ENCODE measurements around the gene RHBDD1.
A peak's percentile ranks its signal among the peaks of the same experiment; 100 is the strongest.

Gene RHBDD1

GRCh38 chr2:226862623-226863022, 26.8 kb downstream of the RHBDD1 start:
- TF ChIP-seq CTCF (IDR thresholded peaks at IDR 0.05): no peak
- Histone ChIP-seq H3K79me2 (peaks cover 3% of the 10 kb centered on the region), H2AFZ (peak overlapping the region; percentile 70)

GRCh38 chr2:226865273-226865672, 29.4 kb downstream of the RHBDD1 start:
- H3K4me3 ChIP-seq (ENCODE audit: low read depth, low read length): no peak overlapping the region
- no peak overlapping the region for H3K4me2 ChIP-seq (ENCODE audit: low read length)
- H3K27ac ChIP-seq: no peak overlapping the region
- peaks cover 24% of the 10 kb centered on the region for H3K4me1 ChIP-seq
- no peak overlapping the region for H3K9ac ChIP-seq
- H2AFZ ChIP-seq: no peak overlapping the region
- H3K27me3 ChIP-seq (ENCODE audit: control insufficient read depth, insufficient read depth, low read length): no peaks in the 10 kb centered on the region
- H3K9me3 ChIP-seq (ENCODE audit: control insufficient read depth, low read length): no peaks in the 10 kb centered on the region
- H3K79me2 ChIP-seq: peaks cover 3% of the 10 kb centered on the region
- TF ChIP-seq CTCF (IDR thresholded peaks at IDR 0.05): no peak
- H3K36me3 ChIP-seq (ENCODE audit: control insufficient read depth, insufficient read depth, low read length): no peaks in the 10 kb centered on the region

More at GRCh38 chr2:226862623-226863022, 26.8 kb downstream of the RHBDD1 start:
- peaks cover 31% of the 10 kb centered on the region for H3K4me1 ChIP-seq
- no peaks in the 10 kb centered on the region for H3K36me3 ChIP-seq (ENCODE audit: control insufficient read depth, insufficient read depth, low read length)
- H3K9me3 ChIP-seq (ENCODE audit: control insufficient read depth, low read length): no peaks in the 10 kb centered on the region
- H3K4me3 ChIP-seq (ENCODE audit: low read depth, low read length): no peak overlapping the region
- H3K27me3 ChIP-seq (ENCODE audit: control insufficient read depth, insufficient read depth, low read length): no peaks in the 10 kb centered on the region
- no peak overlapping the region for H3K9ac ChIP-seq
- no peak overlapping the region for H3K4me2 ChIP-seq (ENCODE audit: low read length)
- H3K27ac ChIP-seq: no peak overlapping the region

- no peak for TF ChIP-seq CTCF (IDR thresholded peaks at IDR 0.05)
- Histone ChIP-seq H3K4me2 (ENCODE audit: low read length) (no peak overlapping the region), H3K27me3 (ENCODE audit: control insufficient read depth, insufficient read depth, low read length) (no peaks in the 10 kb centered on the region), H3K79me2 (peaks cover 3% of the 10 kb centered on the region), H3K4me3 (ENCODE audit: low read depth, low read length) (no peak overlapping the region), H3K27ac (no peak overlapping the region), H3K36me3 (ENCODE audit: control insufficient read depth, insufficient read depth, low read length) (no peaks in the 10 kb centered on the region), H3K9ac (no peak overlapping the region), H2AFZ (no peak overlapping the region), H3K9me3 (ENCODE audit: control insufficient read depth, low read length) (no peaks in the 10 kb centered on the region), H3K4me1 (peaks cover 22% of the 10 kb centered on the region)
Measured at GRCh38 chr2:226865710-226866109, 29.9 kb downstream of the RHBDD1 start.

- Histone ChIP-seq H3K27me3 (ENCODE audit: control insufficient read depth, insufficient read depth, low read length) (no peaks in the 10 kb centered on the region), H3K27ac (no peak overlapping the region), H3K9me3 (ENCODE audit: control insufficient read depth, low read length) (no peaks in the 10 kb centered on the region), H3K79me2 (peaks cover 11% of the 10 kb centered on the region), H2AFZ (no peak overlapping the region), H3K4me3 (ENCODE audit: low read depth, low read length) (no peak overlapping the region), H3K4me1 (no peaks in the 10 kb centered on the region), H3K9ac (no peak overlapping the region), H3K4me2 (ENCODE audit: low read length) (no peak overlapping the region), H3K36me3 (ENCODE audit: control insufficient read depth, insufficient read depth, low read length) (no peaks in the 10 kb centered on the region)
- TF ChIP-seq CTCF (IDR thresholded peaks at IDR 0.05): no peak
Measured at GRCh38 chr2:226868331-226869162, 32.7 kb downstream of the RHBDD1 start.

GRCh38 chr2:226869371-226869770, 33.5 kb downstream of the RHBDD1 start:
- H3K9me3 ChIP-seq (ENCODE audit: control insufficient read depth, low read length): no peaks in the 10 kb centered on the region
- H3K36me3 ChIP-seq (ENCODE audit: control insufficient read depth, insufficient read depth, low read length): no peaks in the 10 kb centered on the region
- H3K27me3 ChIP-seq (ENCODE audit: control insufficient read depth, insufficient read depth, low read length): no peaks in the 10 kb centered on the region
- H3K4me3 ChIP-seq (ENCODE audit: low read depth, low read length): no peak overlapping the region
- no peak overlapping the region for H2AFZ ChIP-seq
- H3K27ac ChIP-seq: no peak overlapping the region
- H3K4me2 ChIP-seq (ENCODE audit: low read length): no peak overlapping the region
- no peaks in the 10 kb centered on the region for H3K4me1 ChIP-seq
- TF ChIP-seq CTCF (IDR thresholded peaks at IDR 0.05): no peak
- H3K9ac ChIP-seq: no peak overlapping the region
- peaks cover 15% of the 10 kb centered on the region for H3K79me2 ChIP-seq
